Measurements from ENCODE around the gene ZFP64.
"Not testable (repeated sequence)": the region's sequence is repeated elsewhere in the genome, so short reads cannot be mapped to it uniquely, and the experiment has no call there.

Gene ZFP64

GRCh38 chr20:52224920-52225319 lies 33.3 kb upstream of the ZFP64 start:
- no peak overlapping the region for H3K4me3 ChIP-seq (ENCODE audit: low read length in 2 of 2)
- H3K9me3 ChIP-seq (ENCODE audit: control insufficient read depth in 2 of 2, low read length in 2 of 2), result no peaks in the 10 kb centered on the region
- H3K9ac ChIP-seq (ENCODE audit: low read depth in 1 of 2, low read length in 2 of 2), result no peak overlapping the region
- no peaks in the 10 kb centered on the region for H3K36me3 ChIP-seq (ENCODE audit: control insufficient read depth in 2 of 2, insufficient read depth in 2 of 2, low read length in 2 of 2)
- no peak overlapping the region for H3K27ac ChIP-seq (ENCODE audit: low read depth in 2 of 2, low read length in 2 of 2)
- peaks cover 4 to 6% of the 10 kb centered on the region in 2 donors for H3K4me1 ChIP-seq (ENCODE audit: control insufficient read depth in 2 of 2, insufficient read depth in 2 of 2, low read length in 2 of 2)
- no peaks in the 10 kb centered on the region for H3K27me3 ChIP-seq (ENCODE audit: control insufficient read depth in 2 of 2, insufficient read depth in 2 of 2, low read length in 2 of 2)

- not testable (repeated sequence) for H3K27ac ChIP-seq (ENCODE audit: low read depth in 2 of 2, low read length in 2 of 2); H3K9me3 ChIP-seq (ENCODE audit: control insufficient read depth in 2 of 2, low read length in 2 of 2); H3K36me3 ChIP-seq (ENCODE audit: control insufficient read depth in 2 of 2, insufficient read depth in 2 of 2, low read length in 2 of 2); H3K4me3 ChIP-seq (ENCODE audit: low read length in 2 of 2); H3K9ac ChIP-seq (ENCODE audit: low read depth in 1 of 2, low read length in 2 of 2); H3K4me1 ChIP-seq (ENCODE audit: control insufficient read depth in 2 of 2, insufficient read depth in 2 of 2, low read length in 2 of 2); H3K27me3 ChIP-seq (ENCODE audit: control insufficient read depth in 2 of 2, insufficient read depth in 2 of 2, low read length in 2 of 2)
Measured at GRCh38 chr20:52221362-52221761, 29.8 kb upstream of the ZFP64 start.

GRCh38 chr20:52220891-52221290 lies 29.3 kb upstream of the ZFP64 start:
- H3K4me1 ChIP-seq (ENCODE audit: control insufficient read depth in 2 of 2, insufficient read depth in 2 of 2, low read length in 2 of 2); H3K36me3 ChIP-seq (ENCODE audit: control insufficient read depth in 2 of 2, insufficient read depth in 2 of 2, low read length in 2 of 2); H3K9me3 ChIP-seq (ENCODE audit: control insufficient read depth in 2 of 2, low read length in 2 of 2); H3K4me3 ChIP-seq (ENCODE audit: low read length in 2 of 2); H3K9ac ChIP-seq (ENCODE audit: low read depth in 1 of 2, low read length in 2 of 2); H3K27ac ChIP-seq (ENCODE audit: low read depth in 2 of 2, low read length in 2 of 2); H3K27me3 ChIP-seq (ENCODE audit: control insufficient read depth in 2 of 2, insufficient read depth in 2 of 2, low read length in 2 of 2): not testable (repeated sequence)

- H3K4me3 ChIP-seq (ENCODE audit: low read length in 2 of 2), result no peak overlapping the region
- H3K27me3 ChIP-seq (ENCODE audit: control insufficient read depth in 2 of 2, insufficient read depth in 2 of 2, low read length in 2 of 2), result no peaks in the 10 kb centered on the region
- no peak overlapping the region for H3K27ac ChIP-seq (ENCODE audit: low read depth in 2 of 2, low read length in 2 of 2)
- H3K9ac ChIP-seq (ENCODE audit: low read depth in 1 of 2, low read length in 2 of 2), result no peak overlapping the region
- H3K36me3 ChIP-seq (ENCODE audit: control insufficient read depth in 2 of 2, insufficient read depth in 2 of 2, low read length in 2 of 2), result no peaks in the 10 kb centered on the region
- no peaks in the 10 kb centered on the region for H3K4me1 ChIP-seq (ENCODE audit: control insufficient read depth in 2 of 2, insufficient read depth in 2 of 2, low read length in 2 of 2)
- H3K9me3 ChIP-seq (ENCODE audit: control insufficient read depth in 2 of 2, low read length in 2 of 2), result no peaks in the 10 kb centered on the region
Measured at GRCh38 chr20:52219441-52219840, 27.9 kb upstream of the ZFP64 start.

- Histone ChIP-seq H3K9me3 (ENCODE audit: control insufficient read depth in 2 of 2, low read length in 2 of 2) (no peaks in the 10 kb centered on the region), H3K9ac (ENCODE audit: low read depth in 1 of 2, low read length in 2 of 2) (no peak overlapping the region), H3K36me3 (ENCODE audit: control insufficient read depth in 2 of 2, insufficient read depth in 2 of 2, low read length in 2 of 2) (no peaks in the 10 kb centered on the region), H3K27ac (ENCODE audit: low read depth in 2 of 2, low read length in 2 of 2) (no peak overlapping the region), H3K4me3 (ENCODE audit: low read length in 2 of 2) (no peak overlapping the region), H3K27me3 (ENCODE audit: control insufficient read depth in 2 of 2, insufficient read depth in 2 of 2, low read length in 2 of 2) (no peaks in the 10 kb centered on the region), H3K4me1 (ENCODE audit: control insufficient read depth in 2 of 2, insufficient read depth in 2 of 2, low read length in 2 of 2) (no peaks in the 10 kb centered on the region)
Measured at GRCh38 chr20:52217689-52218395, 26.3 kb upstream of the ZFP64 start.

GRCh38 chr20:52213995-52214394 lies 22.4 kb upstream of the ZFP64 start:
- no peak overlapping the region for H3K27ac ChIP-seq (ENCODE audit: low read depth in 2 of 2, low read length in 2 of 2)
- H3K27me3 ChIP-seq (ENCODE audit: control insufficient read depth in 2 of 2, insufficient read depth in 2 of 2, low read length in 2 of 2), result no peaks in the 10 kb centered on the region
- H3K9me3 ChIP-seq (ENCODE audit: control insufficient read depth in 2 of 2, low read length in 2 of 2), result no peaks in the 10 kb centered on the region
- H3K4me1 ChIP-seq (ENCODE audit: control insufficient read depth in 2 of 2, insufficient read depth in 2 of 2, low read length in 2 of 2), result no peaks in the 10 kb centered on the region
- H3K9ac ChIP-seq (ENCODE audit: low read depth in 1 of 2, low read length in 2 of 2), result no peak overlapping the region
- no peaks in the 10 kb centered on the region for H3K36me3 ChIP-seq (ENCODE audit: control insufficient read depth in 2 of 2, insufficient read depth in 2 of 2, low read length in 2 of 2)
- no peak overlapping the region for H3K4me3 ChIP-seq (ENCODE audit: low read length in 2 of 2)

GRCh38 chr20:52212943-52213342 lies 21.4 kb upstream of the ZFP64 start:
- no peaks in the 10 kb centered on the region for H3K27me3 ChIP-seq (ENCODE audit: control insufficient read depth in 2 of 2, insufficient read depth in 2 of 2, low read length in 2 of 2)
- H3K4me3 ChIP-seq (ENCODE audit: low read length in 2 of 2), result no peak overlapping the region
- H3K9me3 ChIP-seq (ENCODE audit: control insufficient read depth in 2 of 2, low read length in 2 of 2), result no peaks in the 10 kb centered on the region
- no peaks in the 10 kb centered on the region for H3K36me3 ChIP-seq (ENCODE audit: control insufficient read depth in 2 of 2, insufficient read depth in 2 of 2, low read length in 2 of 2)
- no peak overlapping the region for H3K9ac ChIP-seq (ENCODE audit: low read depth in 1 of 2, low read length in 2 of 2)
- H3K27ac ChIP-seq (ENCODE audit: low read depth in 2 of 2, low read length in 2 of 2), result no peak overlapping the region
- H3K4me1 ChIP-seq (ENCODE audit: control insufficient read depth in 2 of 2, insufficient read depth in 2 of 2, low read length in 2 of 2), result no peaks in the 10 kb centered on the region

- Histone ChIP-seq H3K27me3 (ENCODE audit: control insufficient read depth in 2 of 2, insufficient read depth in 2 of 2, low read length in 2 of 2) (no peaks in the 10 kb centered on the region), H3K36me3 (ENCODE audit: control insufficient read depth in 2 of 2, insufficient read depth in 2 of 2, low read length in 2 of 2) (no peaks in the 10 kb centered on the region), H3K9me3 (ENCODE audit: control insufficient read depth in 2 of 2, low read length in 2 of 2) (no peaks in the 10 kb centered on the region), H3K4me3 (ENCODE audit: low read length in 2 of 2) (no peak overlapping the region), H3K27ac (ENCODE audit: low read depth in 2 of 2, low read length in 2 of 2) (no peak overlapping the region), H3K9ac (ENCODE audit: low read depth in 1 of 2, low read length in 2 of 2) (no peak overlapping the region), H3K4me1 (ENCODE audit: control insufficient read depth in 2 of 2, insufficient read depth in 2 of 2, low read length in 2 of 2) (no peaks in the 10 kb centered on the region)
Measured at GRCh38 chr20:52210037-52210990, 18.7 kb upstream of the ZFP64 start.

GRCh38 chr20:52209154-52209571 lies 17.6 kb upstream of the ZFP64 start:
- no peaks in the 10 kb centered on the region for H3K4me1 ChIP-seq (ENCODE audit: control insufficient read depth in 2 of 2, insufficient read depth in 2 of 2, low read length in 2 of 2)

GRCh38 chr20:52207020-52207810 lies 15.6 kb upstream of the ZFP64 start:
- H3K9ac ChIP-seq (ENCODE audit: low read depth in 1 of 2, low read length in 2 of 2), result no peak overlapping the region
- H3K9me3 ChIP-seq (ENCODE audit: control insufficient read depth in 2 of 2, low read length in 2 of 2), result no peaks in the 10 kb centered on the region
- no peaks in the 10 kb centered on the region for H3K27me3 ChIP-seq (ENCODE audit: control insufficient read depth in 2 of 2, insufficient read depth in 2 of 2, low read length in 2 of 2)
- H3K4me3 ChIP-seq (ENCODE audit: low read length in 2 of 2), result no peak overlapping the region
- H3K27ac ChIP-seq (ENCODE audit: low read depth in 2 of 2, low read length in 2 of 2), result no peak overlapping the region
- no peaks in the 10 kb centered on the region for H3K36me3 ChIP-seq (ENCODE audit: control insufficient read depth in 2 of 2, insufficient read depth in 2 of 2, low read length in 2 of 2)
- H3K4me1 ChIP-seq (ENCODE audit: control insufficient read depth in 2 of 2, insufficient read depth in 2 of 2, low read length in 2 of 2), result no peaks in the 10 kb centered on the region

More at GRCh38 chr20:52209154-52209571, 17.6 kb upstream of the ZFP64 start:
- Histone ChIP-seq H3K4me3 (ENCODE audit: low read length in 2 of 2) (no peak overlapping the region), H3K27ac (ENCODE audit: low read depth in 2 of 2, low read length in 2 of 2) (no peak overlapping the region), H3K9ac (ENCODE audit: low read depth in 1 of 2, low read length in 2 of 2) (no peak overlapping the region), H3K36me3 (ENCODE audit: control insufficient read depth in 2 of 2, insufficient read depth in 2 of 2, low read length in 2 of 2) (no peaks in the 10 kb centered on the region), H3K27me3 (ENCODE audit: control insufficient read depth in 2 of 2, insufficient read depth in 2 of 2, low read length in 2 of 2) (no peaks in the 10 kb centered on the region), H3K9me3 (ENCODE audit: control insufficient read depth in 2 of 2, low read length in 2 of 2) (no peaks in the 10 kb centered on the region)
